ENCODE data around the gene KCNAB1. TPM values are rescaled to one million over a fixed set of nuclear protein-coding genes. Genes with fewer than 3 reads are reported as not detected.
"Not testable (repeated sequence)": the region's sequence is repeated elsewhere in the genome, so short reads cannot be mapped to it uniquely, and the experiment has no call there.

The KCNAB1 gene
- total and polyA plus RNA-seq, 2 donors (not counting 3 experiments of a cell fraction or from before 2014, with no cell fraction given), result 0.21 TPM; not detected in 1

- CTCF ChIA-PET, result interaction anchor here (1.0 to 2.4 kb wide), 6 partner anchors 22 to 320 kb away, joined by 3 to 7 read pairs (median 4); no protein-coding TSS in a partner anchor
- TF ChIP-seq FOS (IDR thresholded peaks at IDR 0.05; ENCODE audit: borderline replicate concordance, insufficient read depth, low read length) (no peak), MAX (IDR thresholded peaks at IDR 0.05; ENCODE audit: insufficient read depth, insufficient read length) (no peak), MYC (IDR thresholded peaks at IDR 0.05; ENCODE audit: low read depth, low read length) (no peak), POLR2A (IDR thresholded peaks at IDR 0.05; ENCODE audit: low read depth, low read length) (no peak), GATA2 (IDR thresholded peaks at IDR 0.05; ENCODE audit: insufficient read depth, insufficient read length, low read depth, low read length) (no peak), EZH2 (IDR thresholded peaks at IDR 0.05; ENCODE audit: borderline replicate concordance, low read depth, low read length, severe bottlenecking) (no peak), POLR2AphosphoS5 (IDR thresholded peaks at IDR 0.05; ENCODE audit: insufficient read depth, low read depth, low read length) (no peak), CTCF (IDR thresholded peaks at IDR 0.05; ENCODE audit: extremely low read depth in 1 of 2, insufficient read depth in 1 of 2, low read depth in 1 of 2, low read length in 2 of 2) (no peak), JUN (IDR thresholded peaks at IDR 0.05; ENCODE audit: borderline replicate concordance, insufficient read depth, insufficient read length, low read depth) (no peak)
- Histone ChIP-seq H3K4me2 (ENCODE audit: insufficient read depth, low read length) (no peak overlapping the region), H3K79me2 (ENCODE audit: control insufficient read depth, insufficient read depth, low read length) (no peaks in the 10 kb centered on the region), H3K9me1 (replicated peaks; ENCODE audit: control insufficient read depth, extremely low read depth, insufficient read depth, low read length) (no peaks in the 10 kb centered on the region), H3K27me3 (ENCODE audit: control insufficient read depth in 2 of 2, insufficient read depth in 2 of 2, low read length in 2 of 2) (no peaks in the 10 kb centered on the region), H3K9ac (replicated peaks; ENCODE audit: extremely low read depth, insufficient read depth, low read length) (no peak overlapping the region), H3K4me1 (ENCODE audit: control insufficient read depth, extremely low read depth, insufficient read depth, low read length) (no peaks in the 10 kb centered on the region), H2AFZ (ENCODE audit: low read depth, low read length) (no peak overlapping the region), H3K9me3 (replicated peaks; ENCODE audit: control insufficient read depth, insufficient read depth, low read length) (no peaks in the 10 kb centered on the region), H3K36me3 (ENCODE audit: control insufficient read depth in 2 of 2, extremely low read depth in 1 of 2, insufficient read depth in 2 of 2, low read length in 2 of 2) (no peaks in the 10 kb centered on the region), H4K20me1 (replicated peaks; ENCODE audit: control insufficient read depth, extremely low read depth, insufficient read depth, low read length) (no peaks in the 10 kb centered on the region), H3K4me3 (replicated peaks in 1 of 3; ENCODE audit: insufficient read depth in 1 of 3, low read depth in 1 of 3, low read length in 3 of 3) (no peak overlapping the region), H3K27ac (ENCODE audit: insufficient read depth, low read depth, low read length) (no peak overlapping the region)
- BruUV-seq (replicated peaks), result no TSS peak
- intact Hi-C loops (cut with micrococcal nuclease), result no loop called here
- dilution Hi-C loops (cut with MboI; ENCODE audit: extremely low pct_ligation_motif_present, low sequenced_read_pairs), result no loop called here
- POLR2A ChIA-PET, result no interaction called here
- no peak for DNase-seq (ENCODE audit: low read depth, low spot score)
- no peak for FAIRE-seq
Measured at GRCh38 chr3:156189927-156190326, 69.5 kb downstream of the KCNAB1 start.

- H3K79me2 ChIP-seq (ENCODE audit: control insufficient read depth, insufficient read depth, low read length); H4K20me1 ChIP-seq (replicated peaks; ENCODE audit: control insufficient read depth, extremely low read depth, insufficient read depth, low read length); H3K27me3 ChIP-seq (ENCODE audit: control insufficient read depth in 2 of 2, insufficient read depth in 2 of 2, low read length in 2 of 2); BruUV-seq (replicated peaks); H3K9me1 ChIP-seq (replicated peaks; ENCODE audit: control insufficient read depth, extremely low read depth, insufficient read depth, low read length); intact Hi-C loops (cut with micrococcal nuclease); dilution Hi-C loops (cut with MboI; ENCODE audit: extremely low pct_ligation_motif_present, low sequenced_read_pairs); H3K4me3 ChIP-seq (replicated peaks in 1 of 3; ENCODE audit: insufficient read depth in 1 of 3, low read depth in 1 of 3, low read length in 3 of 3); H3K4me1 ChIP-seq (ENCODE audit: control insufficient read depth, extremely low read depth, insufficient read depth, low read length); H3K9ac ChIP-seq (replicated peaks; ENCODE audit: extremely low read depth, insufficient read depth, low read length); H3K9me3 ChIP-seq (replicated peaks; ENCODE audit: control insufficient read depth, insufficient read depth, low read length); POLR2A ChIA-PET; H2AFZ ChIP-seq (ENCODE audit: low read depth, low read length); H3K4me2 ChIP-seq (ENCODE audit: insufficient read depth, low read length); H3K27ac ChIP-seq (ENCODE audit: insufficient read depth, low read depth, low read length); DNase-seq (ENCODE audit: low read depth, low spot score); FAIRE-seq; H3K36me3 ChIP-seq (ENCODE audit: control insufficient read depth in 2 of 2, extremely low read depth in 1 of 2, insufficient read depth in 2 of 2, low read length in 2 of 2): not testable (repeated sequence)
- CTCF ChIA-PET, result interaction anchor here (1.3 kb wide), 1 partner anchor 188 kb away, joined by 4 read pairs; no protein-coding TSS in a partner anchor
Measured at GRCh38 chr3:156194945-156195344, 74.6 kb downstream of the KCNAB1 start.

- H3K4me1 ChIP-seq (ENCODE audit: control insufficient read depth, extremely low read depth, insufficient read depth, low read length); POLR2A ChIA-PET; FAIRE-seq; DNase-seq (ENCODE audit: low read depth, low spot score); H3K9me3 ChIP-seq (replicated peaks; ENCODE audit: control insufficient read depth, insufficient read depth, low read length); H2AFZ ChIP-seq (ENCODE audit: low read depth, low read length); H3K4me2 ChIP-seq (ENCODE audit: insufficient read depth, low read length); H3K36me3 ChIP-seq (ENCODE audit: control insufficient read depth in 2 of 2, extremely low read depth in 1 of 2, insufficient read depth in 2 of 2, low read length in 2 of 2); H4K20me1 ChIP-seq (replicated peaks; ENCODE audit: control insufficient read depth, extremely low read depth, insufficient read depth, low read length); intact Hi-C loops (cut with micrococcal nuclease); H3K27ac ChIP-seq (ENCODE audit: insufficient read depth, low read depth, low read length); dilution Hi-C loops (cut with MboI; ENCODE audit: extremely low pct_ligation_motif_present, low sequenced_read_pairs); H3K27me3 ChIP-seq (ENCODE audit: control insufficient read depth in 2 of 2, insufficient read depth in 2 of 2, low read length in 2 of 2); H3K9me1 ChIP-seq (replicated peaks; ENCODE audit: control insufficient read depth, extremely low read depth, insufficient read depth, low read length); H3K79me2 ChIP-seq (ENCODE audit: control insufficient read depth, insufficient read depth, low read length); CTCF ChIA-PET; BruUV-seq (replicated peaks); H3K4me3 ChIP-seq (replicated peaks in 1 of 3; ENCODE audit: insufficient read depth in 1 of 3, low read depth in 1 of 3, low read length in 3 of 3); H3K9ac ChIP-seq (replicated peaks; ENCODE audit: extremely low read depth, insufficient read depth, low read length): not testable (repeated sequence)
Measured at GRCh38 chr3:156197152-156197551, 76.8 kb downstream of the KCNAB1 start.

All from endothelial cell of umbilical vein (primary cell).